CD8-positive, alpha-beta memory T cell (primary cell): ENCODE measurements around the gene LY6G5C. TPM values are rescaled to one million over a fixed set of nuclear protein-coding genes. Genes with fewer than 3 reads are reported as not detected.

ENCODE experiments used
- CTCF ChIA-PET: fragments of 350-600 bp; sonication (Branson Sonifier 250); formaldehyde crosslinking; loops from one replicate; lab custom pipeline; 2021; ENCODE audit warnings: antibody characterized with exemption; lab: Charles Lee
- POLR2A ChIA-PET: fragments of 350-600 bp; sonication (Branson Sonifier 250); formaldehyde crosslinking; loops from one replicate; lab custom pipeline; 2021; ENCODE audit warnings: antibody characterized with exemption; lab: Charles Lee
- DNase-seq, 5 donors: peaks; one replicate each; pipeline versions ENCODE4 v3.0.0 to v3.0.0-alpha.2; 2020 to 2022; ENCODE audit warnings: mixed read lengths in 1 of 5
- H3K27ac ChIP-seq: one replicate; pipeline ENCODE4 v1.7.0; 2013; ENCODE audit warnings: low read depth, mild to moderate bottlenecking, low read length, moderate library complexity
- H3K27me3 ChIP-seq: 2 replicates; pipeline ENCODE4 v1.7.0; 2013; ENCODE audit warnings: low read length, mild to moderate bottlenecking; ENCODE audit not compliant: insufficient read depth, poor library complexity, severe bottlenecking
- H3K36me3 ChIP-seq: 2 replicates; pipeline ENCODE4 v1.7.0; 2013; ENCODE audit warnings: mild to moderate bottlenecking, low read length, moderate library complexity; ENCODE audit not compliant: insufficient read depth
- H3K4me1 ChIP-seq: 2 replicates; pipeline ENCODE4 v1.7.0; 2013; ENCODE audit warnings: mild to moderate bottlenecking, low read length, moderate library complexity; ENCODE audit not compliant: insufficient read depth
- H3K4me3 ChIP-seq: 2 replicates; pipeline ENCODE4 v1.7.0; 2013; ENCODE audit warnings: mild to moderate bottlenecking, low read length
- H3K9me3 ChIP-seq: 2 replicates; pipeline ENCODE4 v1.7.0; 2013; ENCODE audit warnings: mild to moderate bottlenecking, low read length
- H3K27ac Mint-ChIP-seq, 8 donors: one replicate each; pipeline ENCODE4 v1.8.0; 2020 to 2021; ENCODE audit warnings: mixed read lengths in 8 of 8, mild to moderate bottlenecking in 6 of 8, inconsistent platforms in 3 of 8, moderate library complexity in 3 of 8
- H3K27me3 Mint-ChIP-seq, 2 donors: one replicate each; pipeline ENCODE4 v1.8.0; 2020 to 2021; ENCODE audit warnings: mixed read lengths in 2 of 2, mild to moderate bottlenecking in 1 of 2, moderate library complexity in 1 of 2
- H3K36me3 Mint-ChIP-seq, 3 donors: one replicate each; pipeline ENCODE4 v1.8.0; 2020 to 2021; ENCODE audit warnings: mixed read lengths in 3 of 3, inconsistent platforms in 1 of 3, mild to moderate bottlenecking in 1 of 3
- H3K4me1 Mint-ChIP-seq, 3 donors: one replicate each; pipeline ENCODE4 v1.8.0; 2020 to 2021; ENCODE audit warnings: mixed read lengths in 3 of 3, inconsistent platforms in 1 of 3, mild to moderate bottlenecking in 1 of 3
- H3K4me3 Mint-ChIP-seq, 7 donors: one replicate each; pipeline ENCODE4 v1.8.0; 2020 to 2021; ENCODE audit warnings: mixed read lengths in 7 of 7, mild to moderate bottlenecking in 6 of 7, moderate library complexity in 4 of 7, inconsistent platforms in 2 of 7
- H3K9me3 Mint-ChIP-seq, 5 donors: one replicate each; pipeline ENCODE4 v1.8.0; 2020 to 2022; ENCODE audit warnings: mixed read lengths in 5 of 5, mild to moderate bottlenecking in 3 of 5, moderate library complexity in 2 of 5, inconsistent platforms in 1 of 5
- polyA plus RNA-seq: library from polyadenylated mRNA; unstranded; fragments of 300-500 nt; fragmentation: Illumina TruSeq; gene quantifications from one replicate; pipeline ENCODE4 v1.2.3, GENCODE V29; 2021
- total RNA-seq, 2 experiments: library from RNA; stranded (reverse); gene quantifications; one replicate each; pipeline ENCODE4 v1.2.3, GENCODE V29; 2021

LY6G5C gene
- total and polyA plus RNA-seq, 3 experiments from 2014 or later: 3.5 to 10.3 (median 4.5) TPM

DNA sequence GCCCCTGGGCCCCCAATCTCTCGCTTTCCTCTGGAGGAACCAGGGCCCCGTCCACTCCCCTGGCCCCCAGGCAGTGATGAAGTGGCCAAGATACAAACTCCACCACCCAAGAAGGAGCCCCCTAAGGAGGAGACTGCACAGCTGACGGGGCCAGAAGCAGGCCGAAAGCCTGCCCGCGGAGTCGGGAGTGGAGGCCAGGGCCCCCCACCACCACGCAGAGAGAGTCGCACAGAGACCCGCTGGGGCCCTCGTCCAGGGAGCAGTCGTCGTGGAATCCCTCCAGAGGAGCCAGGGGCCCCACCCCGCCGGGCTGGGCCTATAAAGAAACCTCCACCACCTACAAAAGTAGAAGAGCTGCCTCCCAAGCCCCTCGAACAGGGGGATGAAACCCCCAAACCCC is 49.7 kb downstream of the LY6G5C start:
- no peaks in the 10 kb centered on the region for H3K9me3 ChIP-seq
- H3K4me1 ChIP-seq: no peaks in the 10 kb centered on the region
- Mint-ChIP-seq H3K27me3 (no peaks in the 10 kb centered on the region), H3K27ac (no peak overlapping the region), H3K9me3 (no peaks in the 10 kb centered on the region), H3K4me1 (peaks cover 0 to 6% (median 0%) of the 10 kb centered on the region in 3 donors), H3K4me3 (no peak overlapping the region), H3K36me3 (peaks cover 12 to 96% (median 27%) of the 10 kb centered on the region in 3 donors)
- CTCF ChIA-PET: no interaction called here
- peaks cover 78% of the 10 kb centered on the region for H3K36me3 ChIP-seq
- H3K27ac ChIP-seq: no peak overlapping the region
- no peaks in the 10 kb centered on the region for H3K27me3 ChIP-seq
- no peak for DNase-seq
- POLR2A ChIA-PET: no interaction called here
- no peak overlapping the region for H3K4me3 ChIP-seq

DNA sequence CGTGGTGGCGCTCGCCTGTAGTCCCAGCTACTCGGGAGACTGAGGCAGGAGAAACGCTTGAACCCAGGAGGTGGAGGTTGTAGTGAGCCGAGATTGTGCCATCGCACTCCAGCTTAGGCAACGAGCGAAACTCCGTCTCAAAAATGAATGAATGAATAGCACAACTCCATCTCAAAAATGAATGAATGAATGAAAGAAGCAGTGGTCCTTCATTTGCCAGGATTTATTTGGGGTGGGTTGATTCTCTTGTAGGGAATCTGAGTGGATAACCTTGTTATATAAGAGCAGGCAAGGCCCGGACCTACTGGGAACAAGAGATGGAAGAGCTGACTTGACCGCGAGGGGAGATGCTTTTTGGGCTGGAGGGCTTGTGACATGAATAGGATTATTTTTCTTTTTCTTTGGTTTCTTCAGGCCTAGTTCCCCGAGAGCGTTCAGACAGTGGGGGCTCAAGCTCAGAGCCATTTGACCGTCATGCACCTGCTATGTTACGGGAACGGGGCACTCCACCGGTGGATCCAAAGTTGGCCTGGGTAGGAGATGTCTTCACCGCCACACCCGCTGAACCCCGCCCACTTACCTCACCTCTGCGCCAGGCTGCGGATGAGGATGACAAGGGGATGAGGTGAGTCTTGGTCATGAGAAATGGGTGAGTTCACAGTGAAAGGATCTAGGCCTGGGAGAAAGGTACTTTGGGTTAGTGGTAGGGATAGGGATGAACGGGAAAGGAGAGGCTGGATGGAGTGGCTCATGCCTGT is 50.5 kb downstream of the LY6G5C start:
- Mint-ChIP-seq H3K4me3 (no peak overlapping the region), H3K4me1 (peaks cover 0 to 6% (median 0%) of the 10 kb centered on the region in 3 donors), H3K27ac (peak overlapping the region in 2 of 8 donors; percentile 47 to 93), H3K36me3 (peaks cover 9 to 96% (median 31%) of the 10 kb centered on the region in 3 donors), H3K9me3 (no peaks in the 10 kb centered on the region), H3K27me3 (no peaks in the 10 kb centered on the region)
- H3K36me3 ChIP-seq: peaks cover 77% of the 10 kb centered on the region
- ChIA-PET CTCF (interaction anchor here (0.7 to 1.4 kb wide), 2 partner anchors 37 to 80 kb away, joined by 3 read pairs; partner anchors contain the start of gene NCR3), POLR2A (interaction anchor here (1.2 kb wide), 1 partner anchor 34 kb away, joined by 3 read pairs; the partner anchor contains the start of gene GPANK1)
- H3K27me3 ChIP-seq: no peaks in the 10 kb centered on the region
- no peaks in the 10 kb centered on the region for H3K9me3 ChIP-seq
- no peak overlapping the region for H3K4me3 ChIP-seq
- no peak overlapping the region for H3K27ac ChIP-seq
- H3K4me1 ChIP-seq: no peaks in the 10 kb centered on the region
- no peak for DNase-seq

DNA sequence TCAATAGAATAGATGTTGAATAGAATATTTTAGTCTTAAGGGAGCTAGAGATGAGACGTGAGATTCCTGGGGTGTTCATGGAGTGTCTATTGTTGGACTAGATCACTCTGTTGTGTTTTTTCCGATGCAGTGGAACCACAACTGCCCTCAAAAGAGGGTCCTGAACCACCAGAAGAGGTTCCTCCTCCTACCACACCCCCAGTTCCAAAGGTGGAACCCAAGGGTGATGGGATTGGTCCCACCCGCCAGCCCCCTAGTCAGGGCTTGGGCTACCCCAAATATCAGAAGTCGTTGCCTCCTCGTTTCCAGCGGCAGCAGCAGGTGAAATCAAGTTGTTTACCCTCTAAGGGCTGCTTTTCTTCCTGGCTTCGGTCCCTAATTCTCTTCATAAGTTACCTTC is 51.9 kb downstream of the LY6G5C start:
- Mint-ChIP-seq H3K36me3 (peaks cover 9 to 95% (median 36%) of the 10 kb centered on the region in 3 donors), H3K27me3 (no peaks in the 10 kb centered on the region), H3K27ac (peak overlapping the region in 2 of 8 donors; percentile 21 to 59), H3K9me3 (no peaks in the 10 kb centered on the region), H3K4me3 (no peak overlapping the region), H3K4me1 (peaks cover 0 to 6% (median 0%) of the 10 kb centered on the region in 3 donors)
- Histone ChIP-seq H3K9me3 (no peaks in the 10 kb centered on the region), H3K27ac (no peak overlapping the region), H3K36me3 (peaks cover 76% of the 10 kb centered on the region), H3K4me3 (no peak overlapping the region), H3K4me1 (no peaks in the 10 kb centered on the region), H3K27me3 (no peaks in the 10 kb centered on the region)
- ChIA-PET POLR2A (no interaction called here), CTCF (interaction anchor here (1.4 kb wide), 1 partner anchor 78 kb away, joined by 3 read pairs; no protein-coding TSS in a partner anchor)
- no peak for DNase-seq

DNA sequence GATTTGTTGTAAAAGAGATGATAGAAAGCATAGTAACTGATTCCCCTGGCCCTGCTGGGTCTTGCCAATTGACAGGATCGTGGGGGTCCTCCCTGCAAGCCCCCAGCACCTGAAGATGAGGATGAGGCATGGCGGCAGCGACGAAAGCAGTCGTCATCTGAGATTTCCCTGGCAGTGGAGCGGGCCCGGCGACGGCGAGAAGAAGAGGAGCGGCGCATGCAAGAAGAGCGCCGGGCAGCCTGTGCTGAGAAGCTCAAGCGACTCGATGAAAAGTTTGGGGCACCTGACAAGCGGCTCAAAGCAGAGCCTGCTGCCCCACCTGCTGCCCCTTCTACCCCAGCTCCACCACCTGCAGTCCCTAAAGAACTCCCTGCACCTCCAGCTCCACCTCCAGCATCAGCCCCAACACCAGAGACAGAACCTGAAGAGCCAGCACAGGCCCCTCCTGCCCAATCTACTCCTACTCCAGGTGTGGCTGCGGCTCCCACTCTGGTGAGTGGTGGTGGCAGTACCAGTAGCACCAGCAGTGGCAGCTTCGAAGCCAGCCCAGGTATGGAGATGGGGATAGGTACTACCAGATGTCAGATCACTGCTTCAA is 53.1 kb downstream of the LY6G5C start:
- Mint-ChIP-seq H3K4me3 (peak overlapping the region in 1 of 7 donors; percentile 49), H3K36me3 (peaks cover 9 to 91% (median 40%) of the 10 kb centered on the region in 3 donors), H3K4me1 (peaks cover under 1 to 13% (median under 1%) of the 10 kb centered on the region in 3 donors), H3K9me3 (no peaks in the 10 kb centered on the region), H3K27ac (peak overlapping the region in 1 of 8 donors; percentile 40), H3K27me3 (no peaks in the 10 kb centered on the region)
- H3K27me3 ChIP-seq: no peaks in the 10 kb centered on the region
- no peaks in the 10 kb centered on the region for H3K9me3 ChIP-seq
- peaks cover 80% of the 10 kb centered on the region for H3K36me3 ChIP-seq
- H3K27ac ChIP-seq: no peak overlapping the region
- H3K4me3 ChIP-seq: no peak overlapping the region
- CTCF ChIA-PET: no interaction called here
- DNase-seq: no peak
- no peaks in the 10 kb centered on the region for H3K4me1 ChIP-seq
- POLR2A ChIA-PET: no interaction called here

DNA sequence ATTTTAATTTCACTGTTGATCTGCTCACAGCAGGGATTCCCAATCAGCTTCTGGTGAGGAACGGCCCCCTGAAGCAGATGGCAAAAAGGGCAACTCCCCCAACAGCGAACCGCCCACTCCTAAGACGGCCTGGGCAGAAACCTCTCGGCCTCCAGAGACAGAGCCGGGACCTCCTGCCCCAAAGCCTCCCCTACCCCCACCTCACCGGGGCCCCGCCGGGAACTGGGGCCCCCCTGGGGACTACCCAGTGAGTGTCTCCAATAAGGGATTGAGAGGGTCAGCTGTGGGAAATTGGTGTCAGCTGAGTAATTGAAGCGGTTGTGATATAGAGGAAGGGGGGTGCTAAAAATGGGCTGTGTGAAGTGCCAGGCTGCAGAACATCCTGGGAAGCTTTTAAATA is 53.9 kb downstream of the LY6G5C start:
- Histone ChIP-seq H3K27ac (no peak overlapping the region), H3K4me1 (peaks cover 2% of the 10 kb centered on the region), H3K9me3 (no peaks in the 10 kb centered on the region), H3K27me3 (no peaks in the 10 kb centered on the region), H3K36me3 (peaks cover 79% of the 10 kb centered on the region), H3K4me3 (no peak overlapping the region)
- Mint-ChIP-seq H3K9me3 (no peaks in the 10 kb centered on the region), H3K4me3 (no peak overlapping the region), H3K36me3 (peaks cover 9 to 91% (median 40%) of the 10 kb centered on the region in 3 donors), H3K4me1 (peaks cover 9 to 21% (median 9%) of the 10 kb centered on the region in 3 donors), H3K27ac (peak overlapping the region in 2 of 8 donors; percentile 3 to 40), H3K27me3 (no peaks in the 10 kb centered on the region)
- no peak for DNase-seq
- ChIA-PET CTCF (no interaction called here), POLR2A (no interaction called here)

Other genes starting within 250 kb of the LY6G5C start
Only the 30 nearest of the 38 such genes appear.
- gene DDX39B, start 139.1 kb downstream of the LY6G5C start, total RNA-seq: 100 to 1,000 TPM; 643 to 658 TPM
- gene DDX39B, start 139.1 kb downstream of the LY6G5C start, polyA plus RNA-seq: 85.7 TPM
- 1 to 10 TPM in 1 of 2 experiments, under 1 TPM in 1; 0.94 to 2.0 TPM for gene ATP6V1G2, start 134.5 kb downstream of the LY6G5C start, total RNA-seq
- gene ATP6V1G2, start 134.5 kb downstream of the LY6G5C start, polyA plus RNA-seq: 1.4 TPM
- 10 to 100 TPM; 13.5 to 13.8 TPM for gene NFKBIL1, start 133.5 kb downstream of the LY6G5C start, total RNA-seq
- gene NFKBIL1, start 133.5 kb downstream of the LY6G5C start, polyA plus RNA-seq: 6.9 TPM
- gene LTA, start 108.8 kb downstream of the LY6G5C start, total RNA-seq: 100 to 1,000 TPM; 839 to 854 TPM
- 23.3 TPM for gene LTA, start 108.8 kb downstream of the LY6G5C start, polyA plus RNA-seq
- 100 to 1,000 TPM; 207 to 215 TPM for gene TNF, start 105.5 kb downstream of the LY6G5C start, total RNA-seq
- gene TNF, start 105.5 kb downstream of the LY6G5C start, polyA plus RNA-seq: 7.9 TPM
- 100 to 1,000 TPM; 196 to 206 TPM for gene LTB, start 98.6 kb downstream of the LY6G5C start, total RNA-seq
- gene LTB, start 98.6 kb downstream of the LY6G5C start, polyA plus RNA-seq: 1,182 TPM
- 10 to 100 TPM; 22.0 to 22.4 TPM for gene LST1, start 94.8 kb downstream of the LY6G5C start, total RNA-seq
- gene LST1, start 94.8 kb downstream of the LY6G5C start, polyA plus RNA-seq: 49.6 TPM
- gene NCR3, start 88.1 kb downstream of the LY6G5C start, total RNA-seq: 10 to 100 TPM; 22.4 to 26.3 TPM
- gene NCR3, start 88.1 kb downstream of the LY6G5C start, polyA plus RNA-seq: 328 TPM
- 10 to 100 TPM; 35.6 TPM for gene AIF1, start 65.8 kb downstream of the LY6G5C start, total RNA-seq
- gene AIF1, start 65.8 kb downstream of the LY6G5C start, polyA plus RNA-seq: 33.2 TPM
- gene PRRC2A, start 60.4 kb downstream of the LY6G5C start, total RNA-seq: 100 to 1,000 TPM; 251 to 263 TPM
- 9.3 TPM for gene PRRC2A, start 60.4 kb downstream of the LY6G5C start, polyA plus RNA-seq
- 100 to 1,000 TPM; 258 to 261 TPM for gene BAG6, start 28.4 kb downstream of the LY6G5C start, total RNA-seq
- gene BAG6, start 28.4 kb downstream of the LY6G5C start, polyA plus RNA-seq: 23.1 TPM
- 1 to 10 TPM; 2.4 to 3.3 TPM for gene APOM, start 25.2 kb downstream of the LY6G5C start, total RNA-seq
- 4.3 TPM for gene APOM, start 25.2 kb downstream of the LY6G5C start, polyA plus RNA-seq
- 10 to 100 TPM; 19.5 to 20.0 TPM for gene C6orf47, start 20.3 kb downstream of the LY6G5C start, total RNA-seq
- gene C6orf47, start 20.3 kb downstream of the LY6G5C start, polyA plus RNA-seq: 37.0 TPM
- 10 to 100 TPM; 46.2 to 46.4 TPM for gene GPANK1, start 16.1 kb downstream of the LY6G5C start, total RNA-seq
- 19.6 TPM for gene GPANK1, start 16.1 kb downstream of the LY6G5C start, polyA plus RNA-seq
- gene CSNK2B, start 15.0 kb downstream of the LY6G5C start, total RNA-seq: 100 to 1,000 TPM; 323 to 334 TPM
- gene CSNK2B, start 15.0 kb downstream of the LY6G5C start, polyA plus RNA-seq: 265 TPM
- 10 to 100 TPM; 19.1 to 21.2 TPM for gene LY6G5B, start 11.1 kb downstream of the LY6G5C start, total RNA-seq
- gene LY6G5B, start 11.1 kb downstream of the LY6G5C start, polyA plus RNA-seq: 0.64 TPM
- 10 to 100 TPM; 37.0 to 41.0 TPM for gene ABHD16A, start 22.3 kb upstream of the LY6G5C start, total RNA-seq
- gene ABHD16A, start 22.3 kb upstream of the LY6G5C start, polyA plus RNA-seq: 45.5 TPM
- gene LY6G6F, start 25.8 kb upstream of the LY6G5C start, total RNA-seq: not detected
- gene LY6G6F, start 25.8 kb upstream of the LY6G5C start, polyA plus RNA-seq: not detected
- gene LY6G6D, start 34.3 kb upstream of the LY6G5C start, total RNA-seq: not detected
- gene LY6G6D, start 34.3 kb upstream of the LY6G5C start, polyA plus RNA-seq: not detected
- not detected for gene LY6G6C, start 40.7 kb upstream of the LY6G5C start, total RNA-seq
- gene LY6G6C, start 40.7 kb upstream of the LY6G5C start, polyA plus RNA-seq: not detected
- not detected for gene MPIG6B, start 42.3 kb upstream of the LY6G5C start, total RNA-seq
- 0.08 TPM for gene MPIG6B, start 42.3 kb upstream of the LY6G5C start, polyA plus RNA-seq
- gene DDAH2, start 48.2 kb upstream of the LY6G5C start, total RNA-seq: 1 to 10 TPM; 4.1 to 4.9 TPM
- gene DDAH2, start 48.2 kb upstream of the LY6G5C start, polyA plus RNA-seq: 26.3 TPM
- 100 to 1,000 TPM; 377 TPM for gene CLIC1, start 55.5 kb upstream of the LY6G5C start, total RNA-seq
- gene CLIC1, start 55.5 kb upstream of the LY6G5C start, polyA plus RNA-seq: 657 TPM
- gene MSH5, start 58.9 kb upstream of the LY6G5C start, total RNA-seq: 10 to 100 TPM; 36.4 to 39.8 TPM
- 2.0 TPM for gene MSH5, start 58.9 kb upstream of the LY6G5C start, polyA plus RNA-seq
- 1 to 10 TPM; 6.1 to 7.0 TPM for gene SAPCD1, start 81.6 kb upstream of the LY6G5C start, total RNA-seq
- not detected for gene SAPCD1, start 81.6 kb upstream of the LY6G5C start, polyA plus RNA-seq
- 1 to 10 TPM; 1.4 to 1.7 TPM for gene VWA7, start 96.3 kb upstream of the LY6G5C start, total RNA-seq
- gene VWA7, start 96.3 kb upstream of the LY6G5C start, polyA plus RNA-seq: 2.5 TPM
- gene VARS1, start 114.7 kb upstream of the LY6G5C start, total RNA-seq: 100 to 1,000 TPM; 179 to 180 TPM
- 47.5 TPM for gene VARS1, start 114.7 kb upstream of the LY6G5C start, polyA plus RNA-seq
- gene LSM2, start 125.9 kb upstream of the LY6G5C start, total RNA-seq: 100 to 1,000 TPM; 160 to 172 TPM
- gene LSM2, start 125.9 kb upstream of the LY6G5C start, polyA plus RNA-seq: 80.8 TPM
- 1 to 10 TPM; 3.5 to 3.8 TPM for gene HSPA1L, start 134.2 kb upstream of the LY6G5C start, total RNA-seq
- 3.0 TPM for gene HSPA1L, start 134.2 kb upstream of the LY6G5C start, polyA plus RNA-seq
- gene HSPA1A, start 134.5 kb upstream of the LY6G5C start, total RNA-seq: 10 to 100 TPM; 64.8 to 70.1 TPM
- 34.1 TPM for gene HSPA1A, start 134.5 kb upstream of the LY6G5C start, polyA plus RNA-seq